Rectal smooth muscle tissue (tissue), 1 donor: ENCODE results near the gene MRPL36.

Experiments used
- H3K27ac ChIP-seq: one replicate; pipeline ENCODE4 v1.7.0; 2013; ENCODE audit warnings: low read depth, low read length, inconsistent platforms
- H3K27me3 ChIP-seq: one replicate; pipeline ENCODE4 v1.7.0; 2013; ENCODE audit warnings: low read length; ENCODE audit not compliant: control insufficient read depth, insufficient read depth
- H3K36me3 ChIP-seq: one replicate; pipeline ENCODE4 v1.7.0; 2013; ENCODE audit warnings: low read length; ENCODE audit not compliant: control insufficient read depth, insufficient read depth
- H3K4me1 ChIP-seq: one replicate; pipeline ENCODE4 v1.7.0; 2013; ENCODE audit warnings: low read length; ENCODE audit not compliant: control insufficient read depth, insufficient read depth
- H3K4me3 ChIP-seq: one replicate; pipeline ENCODE4 v1.7.0; 2013; ENCODE audit warnings: low read length
- H3K9ac ChIP-seq: one replicate; pipeline ENCODE4 v1.7.0; 2013; ENCODE audit warnings: low read length

MRPL36 gene

GRCh38 chr5:1827886-1828397, 28.3 kb upstream of the MRPL36 start:
- no peaks in the 10 kb centered on the region for H3K4me1 ChIP-seq
- H3K36me3 ChIP-seq = peaks cover 3% of the 10 kb centered on the region
- no peak overlapping the region for H3K4me3 ChIP-seq
- no peak overlapping the region for H3K27ac ChIP-seq
- H3K9ac ChIP-seq = no peak overlapping the region
- H3K27me3 ChIP-seq = peaks cover 2% of the 10 kb centered on the region

GRCh38 chr5:1827025-1827885, 27.6 kb upstream of the MRPL36 start:
- Histone ChIP-seq H3K27ac (no peak overlapping the region), H3K27me3 (no peaks in the 10 kb centered on the region), H3K4me1 (no peaks in the 10 kb centered on the region), H3K9ac (no peak overlapping the region), H3K36me3 (peaks cover 3% of the 10 kb centered on the region), H3K4me3 (no peak overlapping the region)

- no peak overlapping the region for H3K27ac ChIP-seq
- no peaks in the 10 kb centered on the region for H3K27me3 ChIP-seq
- no peak overlapping the region for H3K9ac ChIP-seq
- H3K4me1 ChIP-seq = no peaks in the 10 kb centered on the region
- H3K36me3 ChIP-seq = peaks cover 6% of the 10 kb centered on the region
- no peak overlapping the region for H3K4me3 ChIP-seq
These were observed 26.8 kb upstream of the MRPL36 start for GRCh38 chr5:1826235-1826980.

GRCh38 chr5:1824903-1825841, 25.5 kb upstream of the MRPL36 start:
- Histone ChIP-seq H3K27ac (no peak overlapping the region), H3K27me3 (no peaks in the 10 kb centered on the region), H3K36me3 (peaks cover 17% of the 10 kb centered on the region)

GRCh38 chr5:1824109-1824821, 24.6 kb upstream of the MRPL36 start:
- H3K36me3 ChIP-seq = peaks cover 18% of the 10 kb centered on the region
- no peaks in the 10 kb centered on the region for H3K4me1 ChIP-seq

More at GRCh38 chr5:1824903-1825841, 25.5 kb upstream of the MRPL36 start:
- Histone ChIP-seq H3K9ac (no peak overlapping the region), H3K4me1 (no peaks in the 10 kb centered on the region), H3K4me3 (no peak overlapping the region)

GRCh38 chr5:1823381-1824034, 23.9 kb upstream of the MRPL36 start:
- Histone ChIP-seq H3K4me1 (no peaks in the 10 kb centered on the region), H3K9ac (no peak overlapping the region), H3K36me3 (peaks cover 18% of the 10 kb centered on the region), H3K27ac (no peak overlapping the region), H3K27me3 (no peaks in the 10 kb centered on the region), H3K4me3 (no peak overlapping the region)

More at GRCh38 chr5:1824109-1824821, 24.6 kb upstream of the MRPL36 start:
- Histone ChIP-seq H3K27me3 (no peaks in the 10 kb centered on the region), H3K9ac (no peak overlapping the region), H3K4me3 (no peak overlapping the region), H3K27ac (no peak overlapping the region)

GRCh38 chr5:1821862-1822261, 22.2 kb upstream of the MRPL36 start:
- Histone ChIP-seq H3K27ac (no peak overlapping the region), H3K4me1 (no peaks in the 10 kb centered on the region), H3K27me3 (no peaks in the 10 kb centered on the region), H3K9ac (no peak overlapping the region), H3K36me3 (peaks cover 18% of the 10 kb centered on the region), H3K4me3 (no peak overlapping the region)

GRCh38 chr5:1820926-1821325, 21.3 kb upstream of the MRPL36 start:
- Histone ChIP-seq H3K4me3 (no peak overlapping the region), H3K36me3 (peaks cover 24% of the 10 kb centered on the region), H3K4me1 (no peaks in the 10 kb centered on the region), H3K27me3 (no peaks in the 10 kb centered on the region), H3K9ac (no peak overlapping the region), H3K27ac (no peak overlapping the region)

- Histone ChIP-seq H3K9ac (no peak overlapping the region), H3K27ac (no peak overlapping the region), H3K4me1 (no peaks in the 10 kb centered on the region), H3K4me3 (no peak overlapping the region), H3K27me3 (no peaks in the 10 kb centered on the region), H3K36me3 (peaks cover 27% of the 10 kb centered on the region)
These were observed 20.7 kb upstream of the MRPL36 start for GRCh38 chr5:1820381-1820780.

GRCh38 chr5:1819458-1819857, 19.8 kb upstream of the MRPL36 start:
- Histone ChIP-seq H3K4me3 (no peak overlapping the region), H3K9ac (no peak overlapping the region), H3K27me3 (no peaks in the 10 kb centered on the region), H3K36me3 (peaks cover 33% of the 10 kb centered on the region), H3K27ac (no peak overlapping the region), H3K4me1 (no peaks in the 10 kb centered on the region)

GRCh38 chr5:1818784-1819183, 19.1 kb upstream of the MRPL36 start:
- H3K36me3 ChIP-seq = peaks cover 36% of the 10 kb centered on the region
- H3K27ac ChIP-seq = no peak overlapping the region

More at GRCh38 chr5:1818784-1819183, 19.1 kb upstream of the MRPL36 start:
- no peaks in the 10 kb centered on the region for H3K4me1 ChIP-seq
- H3K4me3 ChIP-seq = no peak overlapping the region
- H3K9ac ChIP-seq = no peak overlapping the region
- no peaks in the 10 kb centered on the region for H3K27me3 ChIP-seq
